PC-9 (cell line): ENCODE data around the gene WNT9A. TPM values are rescaled to one million over a fixed set of nuclear protein-coding genes. Genes with fewer than 3 reads are reported as not detected.

Experiments
- Bru-seq: library from RNA; stranded (reverse); fragments of 400-500 nt; gene quantifications from one replicate; lab custom pipeline; 2021; lab: Mats Ljungman, UMichigan
- BruChase-seq, 2 experiments: library from RNA; stranded (reverse); fragments of 400-500 nt; gene quantifications; one replicate each; lab custom pipeline; 2021; lab: Mats Ljungman, UMichigan
- BruUV-seq: library from RNA; stranded (reverse); fragments of 400-500 nt; replicated peaks from 2 replicates; lab custom pipeline; 2021; lab: Mats Ljungman, UMichigan
- CTCF ChIA-PET: fragments of 300-600 bp; sonication (Branson Sonifier 250); formaldehyde crosslinking; loops from one replicate; lab custom pipeline; 2022; ENCODE audit warnings: antibody characterized with exemption; lab: Charles Lee
- POLR2A ChIA-PET: fragments of 300-600 bp; sonication (Branson Sonifier 250); formaldehyde crosslinking; loops from one replicate; lab custom pipeline; 2022; ENCODE audit warnings: antibody characterized with exemption; ENCODE audit not compliant: unreplicated experiment; lab: Charles Lee
- DNase-seq, 2 experiments: peaks; one replicate each; pipeline versions ENCODE4 v3.0.0 to v3.0.0-alpha.2; 2015 to 2022; ENCODE audit warnings: mixed read lengths in 1 of 2
- H2AFZ ChIP-seq: fragments of 200-600 bp; sonication (generic); 2 replicates; pipeline ENCODE4 v1.8.1; 2017; ENCODE audit warnings: antibody characterized with exemption
- H3F3A ChIP-seq: fragments of 200-600 bp; sonication (generic); 2 replicates; pipeline ENCODE4 v1.8.1; 2017; ENCODE audit warnings: antibody characterized with exemption, mild to moderate bottlenecking, low read depth; ENCODE audit not compliant: insufficient read depth
- H3K27ac ChIP-seq: fragments of 200-600 bp; sonication (generic); 2 replicates; pipeline ENCODE4 v1.6.1; 2016; ENCODE audit warnings: mixed run types
- H3K27me3 ChIP-seq: fragments of 200-600 bp; sonication (generic); 2 replicates; pipeline ENCODE4 v1.6.1; 2016; ENCODE audit warnings: low read depth, mixed run types; ENCODE audit not compliant: insufficient read depth
- H3K36me3 ChIP-seq: fragments of 200-600 bp; sonication (generic); 2 replicates; pipeline ENCODE4 v1.6.1; 2016; ENCODE audit warnings: low read depth, mixed run types
- H3K4me1 ChIP-seq: fragments of 200-600 bp; sonication (generic); replicated peaks from 2 replicates; pipeline ENCODE4 v1.6.1; 2016; ENCODE audit warnings: mixed run types; ENCODE audit not compliant: insufficient read depth
- H3K4me2 ChIP-seq: fragments of 200-600 bp; sonication (generic); 2 replicates; pipeline ENCODE4 v1.6.1; 2017; ENCODE audit warnings: mixed run types
- H3K4me3 ChIP-seq: fragments of 200-600 bp; sonication (generic); 2 replicates; pipeline ENCODE4 v1.6.1; 2016; ENCODE audit warnings: mixed run types
- H3K79me2 ChIP-seq: fragments of 200-600 bp; sonication (generic); 2 replicates; pipeline ENCODE4 v1.6.1; 2017; ENCODE audit warnings: low read depth, mixed run types
- H3K9me2 ChIP-seq: fragments of 200-600 bp; sonication (generic); 2 replicates; pipeline ENCODE4 v1.8.1; 2017; ENCODE audit warnings: mild to moderate bottlenecking; ENCODE audit not compliant: insufficient read depth
- H3K9me3 ChIP-seq: fragments of 200-600 bp; sonication (generic); 2 replicates; pipeline ENCODE4 v1.8.1; 2016; ENCODE audit warnings: low read depth; ENCODE audit not compliant: insufficient read depth
- H4K20me1 ChIP-seq: fragments of 200-600 bp; sonication (generic); 2 replicates; pipeline ENCODE4 v1.8.1; 2017; ENCODE audit not compliant: insufficient read depth
- CTCF ChIP-seq: fragments of 200-600 bp; sonication (generic); conservative IDR thresholded peaks from 2 replicates; pipeline ENCODE4 v1.6.1; 2017; ENCODE audit warnings: mixed run types, antibody characterized with exemption, mild to moderate bottlenecking, moderate library complexity
- EZH2 ChIP-seq: fragments of 200-600 bp; sonication (generic); IDR thresholded peaks from 2 replicates; pipeline ENCODE4 v1.8.0; 2017; ENCODE audit warnings: antibody characterized with exemption, low read depth
- intact Hi-C: fragments of 100-400 bp; cut with micrococcal nuclease; formaldehyde crosslinking; loops from one replicate; pipeline ENCODE4 v1.10.0; 2022; ENCODE audit not compliant: unreplicated experiment
- long read RNA-seq: library from polyadenylated mRNA; stranded (forward); transcript quantifications from one replicate; pipeline ENCODE4 v2.0.0, GENCODE V29; 2022
- total RNA-seq: library from RNA; stranded (reverse); gene quantifications from 2 replicates; pipeline ENCODE4 v1.2.3, GENCODE V29; 2021

The WNT9A gene, protein sequence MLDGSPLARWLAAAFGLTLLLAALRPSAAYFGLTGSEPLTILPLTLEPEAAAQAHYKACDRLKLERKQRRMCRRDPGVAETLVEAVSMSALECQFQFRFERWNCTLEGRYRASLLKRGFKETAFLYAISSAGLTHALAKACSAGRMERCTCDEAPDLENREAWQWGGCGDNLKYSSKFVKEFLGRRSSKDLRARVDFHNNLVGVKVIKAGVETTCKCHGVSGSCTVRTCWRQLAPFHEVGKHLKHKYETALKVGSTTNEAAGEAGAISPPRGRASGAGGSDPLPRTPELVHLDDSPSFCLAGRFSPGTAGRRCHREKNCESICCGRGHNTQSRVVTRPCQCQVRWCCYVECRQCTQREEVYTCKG
- total RNA-seq (42.2 and 42.4 TPM in 2 replicates), Bru-seq, nascent RNA (percentile 82 among the genes with signal in this experiment), BruChase-seq, experiment 1, labeled RNA remaining after a 2-hour chase (percentile 93 among the genes with signal in this experiment), BruChase-seq, experiment 2, labeled RNA remaining after a 6-hour chase (percentile 73 among the genes with signal in this experiment)
- long read RNA-seq, partial matches to known transcripts = 0 of 7 reads
- long read RNA-seq, other reads (novel, unspliced or antisense) = 3 of 7 reads

DNA sequence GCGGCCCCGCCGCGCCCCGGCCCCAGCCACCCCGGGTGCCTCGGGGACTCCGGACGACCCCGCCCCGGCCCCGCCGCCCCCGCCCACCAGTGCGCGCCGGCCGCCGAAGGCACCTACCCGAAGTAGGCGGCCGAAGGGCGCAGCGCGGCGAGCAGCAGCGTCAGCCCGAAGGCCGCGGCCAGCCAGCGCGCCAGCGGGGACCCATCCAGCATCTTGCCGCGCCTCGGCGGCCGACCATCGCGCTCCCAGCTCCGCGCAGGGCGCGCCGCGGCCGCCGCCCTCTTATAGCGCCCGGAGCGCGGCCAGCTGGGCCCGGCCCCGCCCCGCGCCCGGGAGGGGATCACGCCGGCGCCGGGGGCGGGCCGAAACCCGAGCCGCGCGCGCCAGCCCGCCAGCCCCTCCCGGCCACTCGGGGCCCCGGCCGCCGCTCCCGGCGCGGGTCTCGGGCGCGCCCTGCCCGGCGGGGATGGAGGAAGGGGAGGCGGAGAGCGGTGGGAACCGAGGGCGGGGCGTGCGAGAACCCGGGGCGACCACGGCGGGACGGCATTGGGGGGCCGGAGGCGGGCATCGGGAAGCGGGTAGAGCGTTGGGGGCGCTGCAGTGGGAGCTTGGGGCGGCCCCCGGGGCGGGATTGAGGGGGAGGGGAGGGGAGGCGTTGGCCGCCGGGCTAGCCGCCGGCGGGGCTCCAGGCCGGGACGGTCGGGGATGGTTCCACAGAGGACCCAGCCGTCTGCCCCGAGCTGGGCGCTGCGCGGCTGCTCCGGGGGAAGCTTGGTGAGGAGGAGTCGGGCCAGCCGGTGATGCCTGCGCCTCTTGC, at the start of gene WNT9A:
WNT9A (minus strand) TSS at position 257 of the 817 bp plus-strand sequence; CDS start at position 212, 45 bp downstream.
- Histone ChIP-seq H3K36me3 (no peaks in the 10 kb centered on the region), H3F3A (peaks cover 18% of the 10 kb centered on the region; the same call in 1 of the 2 replicates), H3K4me2 (peak within 1 kb of the TSS; percentile 86), H4K20me1 (no peaks in the 10 kb centered on the region), H2AFZ (peak within 1 kb of the TSS; percentile 81), H3K79me2 (peaks cover 15% of the 10 kb centered on the region), H3K4me3 (peak within 1 kb of the TSS; percentile 64), H3K4me1 (peaks cover 23% of the 10 kb centered on the region), H3K27ac (peak within 1 kb of the TSS; percentile 62; the same call in 1 of the 2 replicates), H3K27me3 (no peaks in the 10 kb centered on the region), H3K9me3 (no peaks in the 10 kb centered on the region), H3K9me2 (no peaks in the 10 kb centered on the region)
- no TSS peak for BruUV-seq
- TF ChIP-seq EZH2 = no peak
- TF ChIP-seq CTCF = no peak
- DNase-seq = peak in 1 of 2 experiments; percentile 89
- intact Hi-C loops = no loop called here
- POLR2A ChIA-PET = interaction anchor here (0.5 to 1.5 kb wide), 9 partner anchors 29 to 1033 kb away, joined by 3 to 12 read pairs (median 4); no protein-coding TSS in a partner anchor
- CTCF ChIA-PET = interaction anchor here (0.6 to 1.6 kb wide), 4 partner anchors 23 to 189 kb away, joined by 3 to 17 read pairs (median 4); no protein-coding TSS in a partner anchor

- Histone ChIP-seq H3K27me3 (peaks cover 4% of the 10 kb centered on the region; the same call in 1 of the 2 replicates), H3K4me2 (no peak overlapping the region), H3K4me1 (no peaks in the 10 kb centered on the region), H3K27ac (no peak overlapping the region), H3K9me2 (no peaks in the 10 kb centered on the region), H3K4me3 (no peak overlapping the region), H2AFZ (no peak overlapping the region), H3K36me3 (no peaks in the 10 kb centered on the region), H3F3A (peaks cover 14% of the 10 kb centered on the region; the same call in 1 of the 2 replicates), H4K20me1 (no peaks in the 10 kb centered on the region), H3K9me3 (no peaks in the 10 kb centered on the region; the same call in 1 of the 2 replicates), H3K79me2 (no peaks in the 10 kb centered on the region)
- no peak for TF ChIP-seq CTCF
- no peak for TF ChIP-seq EZH2
- POLR2A ChIA-PET = no interaction called here
- intact Hi-C loops = loop anchor here (5.0 kb wide), 1 partner anchor 381 kb away; no protein-coding TSS in a partner anchor
- CTCF ChIA-PET = no interaction called here
- DNase-seq = peak in 1 of 2 experiments; percentile 66
- no TSS peak for BruUV-seq
These were observed 48.6 kb upstream of the WNT9A start for GRCh38 chr1:227996187-227996950.
